IMR-90 (cell line): ENCODE data around the gene ERRFI1. TPM values are rescaled to one million over a fixed set of nuclear protein-coding genes. Genes with fewer than 3 reads are reported as not detected.

ENCODE experiments used
- ATAC-seq: fragments of 200-7000 bp; cut with Tn5 transposase; 2 replicates; pipeline ENCODE4 v1.9.1; 2020; ENCODE audit warnings: low read depth, mild to moderate bottlenecking, moderate library complexity
- BruUV-seq: library from RNA; stranded (reverse); fragments of 400-500 nt; replicated peaks from 2 replicates; lab custom pipeline; 2021; lab: Mats Ljungman, UMichigan
- CTCF ChIA-PET: fragments of 300-600 bp; formaldehyde crosslinking; extraction: SDS; loops from one replicate; lab custom pipeline; 2021; ENCODE audit warnings: antibody characterized with exemption; lab: Yijun Ruan, JAX
- POLR2A ChIA-PET: fragments of 300-600 bp; sonication (Branson Sonifier 250); formaldehyde crosslinking; loops from one replicate; lab custom pipeline; 2022; ENCODE audit warnings: antibody characterized with exemption; ENCODE audit not compliant: unreplicated experiment; lab: Charles Lee
- DNase-seq: peaks from one replicate; pipeline ENCODE4 v3.0.0; 2013
- H2AFZ ChIP-seq: replicated peaks from 2 replicates; pipeline ENCODE3; 2013; ENCODE audit warnings: low read length, mild to moderate bottlenecking; ENCODE audit not compliant: poor library complexity
- H2AK5ac ChIP-seq: 2 replicates; pipeline ENCODE4 v1.6.1; 2013; ENCODE audit warnings: low read depth, low read length, inconsistent platforms
- H2AK9ac ChIP-seq: replicated peaks from 2 replicates; pipeline ENCODE3; 2013; ENCODE audit warnings: mild to moderate bottlenecking, low read depth, low read length, moderate library complexity; ENCODE audit not compliant: poor library complexity
- H2BK120ac ChIP-seq: 2 replicates; pipeline ENCODE4 v1.6.1; 2013; ENCODE audit warnings: low read depth, low read length, inconsistent platforms
- H2BK15ac ChIP-seq: 3 replicates; pipeline ENCODE4 v1.6.1; 2013; ENCODE audit warnings: low read depth, low read length, inconsistent platforms
- H2BK20ac ChIP-seq: 2 replicates; pipeline ENCODE4 v1.6.1; 2013; ENCODE audit warnings: low read depth, mild to moderate bottlenecking, inconsistent platforms, low read length, moderate library complexity
- H2BK5ac ChIP-seq: 2 replicates; pipeline ENCODE4 v1.6.1; 2013; ENCODE audit warnings: mild to moderate bottlenecking, low read depth, low read length, inconsistent platforms; ENCODE audit not compliant: poor library complexity, severe bottlenecking
- H3K14ac ChIP-seq: replicated peaks from 2 replicates; pipeline ENCODE4 v1.6.1; 2013; ENCODE audit warnings: low read depth, low read length, inconsistent platforms
- H3K18ac ChIP-seq: 2 replicates; pipeline ENCODE4 v1.6.1; 2013; ENCODE audit warnings: low read depth, low read length, control low read depth
- H3K23ac ChIP-seq: 2 replicates; pipeline ENCODE4 v1.6.1; 2013; ENCODE audit warnings: low read depth, low read length, inconsistent platforms
- H3K27ac ChIP-seq: 2 replicates; pipeline ENCODE4 v1.5.1; 2013; ENCODE audit warnings: mild to moderate bottlenecking, control low read depth, low read length; ENCODE audit not compliant: insufficient read depth
- H3K27me3 ChIP-seq: 2 replicates; pipeline ENCODE4 v1.6.1; 2013; ENCODE audit warnings: low read length; ENCODE audit not compliant: control insufficient read depth, insufficient read depth
- H3K36me3 ChIP-seq: 2 replicates; pipeline ENCODE4 v1.6.1; 2013; ENCODE audit warnings: low read length, mixed read lengths; ENCODE audit not compliant: control insufficient read depth, insufficient read depth
- H3K4ac ChIP-seq: 2 replicates; pipeline ENCODE4 v1.6.1; 2013; ENCODE audit warnings: low read depth, low read length, inconsistent platforms
- H3K4me1 ChIP-seq: 2 replicates; pipeline ENCODE4 v1.6.1; 2013; ENCODE audit warnings: low read length, mixed read lengths; ENCODE audit not compliant: control insufficient read depth, insufficient read depth
- H3K4me2 ChIP-seq: 2 replicates; pipeline ENCODE4 v1.6.1; 2013; ENCODE audit warnings: low read depth, mild to moderate bottlenecking, control low read depth, low read length, moderate library complexity
- H3K4me3 ChIP-seq: 2 replicates; pipeline ENCODE4 v1.5.1; 2013; ENCODE audit warnings: low read depth, mild to moderate bottlenecking, control low read depth, low read length, moderate library complexity; ENCODE audit not compliant: insufficient read depth
- H3K56ac ChIP-seq: 2 replicates; pipeline ENCODE4 v1.6.1; 2013; ENCODE audit warnings: low read length, inconsistent platforms; ENCODE audit not compliant: insufficient read depth; ENCODE audit errors: extremely low read depth
- H3K79me1 ChIP-seq, 2 experiments: 2 replicates each; pipeline ENCODE4 v1.6.1; 2013; ENCODE audit warnings: low read length in 2 of 2, inconsistent platforms in 1 of 2, low read depth in 1 of 2
- H3K9ac ChIP-seq: 2 replicates; pipeline ENCODE4 v1.6.1; 2013; ENCODE audit warnings: low read depth, low read length, control low read depth
- H3K9me1 ChIP-seq: 2 replicates; pipeline ENCODE4 v1.6.1; 2013; ENCODE audit warnings: low read length, inconsistent platforms; ENCODE audit not compliant: insufficient read depth
- H3K9me3 ChIP-seq: 2 replicates; pipeline ENCODE4 v1.6.1; 2013; ENCODE audit warnings: low read length; ENCODE audit not compliant: control insufficient read depth, insufficient read depth
- H4K20me1 ChIP-seq: 2 replicates; pipeline ENCODE4 v1.6.1; 2013; ENCODE audit warnings: low read length, inconsistent platforms; ENCODE audit not compliant: insufficient read depth
- H4K5ac ChIP-seq: 2 replicates; pipeline ENCODE4 v1.6.1; 2013; ENCODE audit warnings: mild to moderate bottlenecking, low read depth, low read length, control low read depth
- H4K8ac ChIP-seq, 2 experiments: 2 replicates each; pipeline ENCODE4 v1.6.1; 2013; ENCODE audit warnings: low read depth in 2 of 2, low read length in 2 of 2, control low read depth in 1 of 2, inconsistent platforms in 1 of 2
- H4K91ac ChIP-seq: 2 replicates; pipeline ENCODE4 v1.6.1; 2013; ENCODE audit warnings: low read depth, low read length, inconsistent platforms; ENCODE audit not compliant: insufficient read depth
- BHLHE40 ChIP-seq: fragments of 150-350 bp; IDR thresholded peaks from 2 replicates; pipeline ENCODE4 v1.6.1; 2016; ENCODE audit warnings: mild to moderate bottlenecking, low read depth, low read length
- CEBPB ChIP-seq: IDR thresholded peaks from 2 replicates; pipeline ENCODE4 v1.6.1; 2012; ENCODE audit warnings: low read depth, low read length, improper control_type of control experiment
- CHD1 ChIP-seq: IDR thresholded peaks from 2 replicates; pipeline ENCODE4 v1.6.1; 2012; ENCODE audit warnings: low read depth, low read length, improper control_type of control experiment
- FOS ChIP-seq: fragments of 150-350 bp; IDR thresholded peaks from 2 replicates; pipeline ENCODE4 v1.6.1; 2016; ENCODE audit warnings: low read depth, low read length
- MAFK ChIP-seq: IDR thresholded peaks from 2 replicates; pipeline ENCODE4 v1.6.1; 2012; ENCODE audit warnings: low read depth, low read length, improper control_type of control experiment
- RCOR1 ChIP-seq: IDR thresholded peaks from 2 replicates; pipeline ENCODE4 v1.6.1; 2012; ENCODE audit warnings: mild to moderate bottlenecking, low read length, improper control_type of control experiment; ENCODE audit not compliant: insufficient replicate concordance
- RFX5 ChIP-seq: IDR thresholded peaks from 2 replicates; pipeline ENCODE4 v1.8.0; 2012; ENCODE audit warnings: low read depth, mild to moderate bottlenecking, low read length, moderate library complexity
- SMC3 ChIP-seq: fragments of 150-350 bp; IDR thresholded peaks from 2 replicates; pipeline ENCODE4 v1.6.1; 2016; ENCODE audit warnings: low read depth, mild to moderate bottlenecking, antibody characterized with exemption, low read length, moderate library complexity
- USF2 ChIP-seq: fragments of 150-350 bp; IDR thresholded peaks from 2 replicates; pipeline ENCODE4 v1.6.1; 2017; ENCODE audit warnings: mild to moderate bottlenecking, antibody characterized with exemption, low read length, low read depth
- WGBS, 2 experiments: methylation state at CpG; one replicate each; pipeline versions ENCODE4 v1.1.5 to v1.1.7; 2013; ENCODE audit warnings: missing lambda C conversion rate in 2 of 2; ENCODE audit not compliant: insufficient read length in 1 of 2; ENCODE audit errors: extremely low coverage in 2 of 2; 5-methylcytosine and 5-hydroxymethylcytosine counted together
- dilution Hi-C: fragments of 300-500 bp; cut with HindIII; formaldehyde crosslinking; loops from one replicate; pipeline ENCODE4 v1.14.3; 2018; ENCODE audit warnings: low sequenced_read_pairs; ENCODE audit not compliant: unreplicated experiment
- in situ Hi-C: fragments of 300-500 bp; cut with MboI; formaldehyde crosslinking; loops from 3 replicates; pipeline ENCODE4 v1.14.3; 2019; ENCODE audit warnings: low sequenced_read_pairs, inconsistent platforms, mixed read lengths
- intact Hi-C: fragments of 100-400 bp; cut with micrococcal nuclease; formaldehyde crosslinking; loops from 2 replicates; pipeline ENCODE4 v1.10.0; 2022
- polyA plus RNA-seq, 3 experiments: library from polyadenylated mRNA; depleted of rRNA; stranded (reverse); fragments of >200 nt; gene quantifications; 2 replicates each; pipeline ENCODE4 v1.2.3, GENCODE V29; 2012; ENCODE audit warnings: low replicate concordance in 1 of 3
- total RNA-seq: library from RNA; depleted of rRNA; stranded (reverse); fragments of >200 nt; gene quantifications from 2 replicates; pipeline ENCODE4 v1.2.3, GENCODE V29; 2012
- TF ChIP-seq, protein P1 (sequence below): conservative IDR thresholded peaks from 2 replicates; pipeline ENCODE4 v1.5.1; 2012; ENCODE audit warnings: mild to moderate bottlenecking, low read depth, low read length, improper control_type of control experiment

Gene ERRFI1
- total and polyA plus RNA-seq, 2 of the 4 experiments (the other 2 are of a cell fraction), result 101 to 145 TPM

DNA sequence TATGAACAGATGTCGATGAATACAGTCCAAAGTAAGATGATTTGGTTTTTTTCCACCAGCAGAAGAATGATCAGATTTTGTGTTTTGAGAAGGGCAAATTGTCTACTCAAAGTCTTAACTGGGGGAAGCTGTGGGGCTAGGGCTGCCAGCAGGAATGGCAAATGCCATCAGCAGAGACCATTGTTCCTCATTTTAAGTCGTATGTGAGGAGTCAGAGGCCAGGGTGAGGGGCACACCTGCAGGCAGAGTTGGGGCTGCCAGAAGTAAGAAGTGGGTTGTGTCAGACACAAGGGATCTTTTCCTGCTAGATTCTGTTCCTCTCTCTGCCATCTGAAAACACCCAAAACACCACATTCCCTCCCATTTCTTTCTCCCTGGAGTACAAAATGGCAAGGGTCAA is 55.9 kb downstream of the ERRFI1 start:
- H4K91ac ChIP-seq, result no peak overlapping the region
- no peak overlapping the region for H2BK20ac ChIP-seq
- no peak overlapping the region for H3K14ac ChIP-seq
- no peak overlapping the region for H2AK5ac ChIP-seq
- H3K18ac ChIP-seq, result no peak overlapping the region
- no peak overlapping the region for H4K8ac ChIP-seq
- no peak overlapping the region for H2AFZ ChIP-seq
- POLR2A ChIA-PET, result no interaction called here
- no peaks in the 10 kb centered on the region for H3K9me3 ChIP-seq
- H3K4ac ChIP-seq, result no peak overlapping the region
- ATAC-seq, result no peak
- H3K79me1 ChIP-seq, result peaks cover 19 to 63% of the 10 kb centered on the region in 2 experiments
- TF ChIP-seq RFX5 (no peak), BHLHE40 (no peak), MAFK (no peak), RCOR1 (no peak), USF2 (no peak), CHD1 (no peak), CEBPB (no peak), FOS (no peak), SMC3 (no peak)
- TF ChIP-seq, protein P1, sequence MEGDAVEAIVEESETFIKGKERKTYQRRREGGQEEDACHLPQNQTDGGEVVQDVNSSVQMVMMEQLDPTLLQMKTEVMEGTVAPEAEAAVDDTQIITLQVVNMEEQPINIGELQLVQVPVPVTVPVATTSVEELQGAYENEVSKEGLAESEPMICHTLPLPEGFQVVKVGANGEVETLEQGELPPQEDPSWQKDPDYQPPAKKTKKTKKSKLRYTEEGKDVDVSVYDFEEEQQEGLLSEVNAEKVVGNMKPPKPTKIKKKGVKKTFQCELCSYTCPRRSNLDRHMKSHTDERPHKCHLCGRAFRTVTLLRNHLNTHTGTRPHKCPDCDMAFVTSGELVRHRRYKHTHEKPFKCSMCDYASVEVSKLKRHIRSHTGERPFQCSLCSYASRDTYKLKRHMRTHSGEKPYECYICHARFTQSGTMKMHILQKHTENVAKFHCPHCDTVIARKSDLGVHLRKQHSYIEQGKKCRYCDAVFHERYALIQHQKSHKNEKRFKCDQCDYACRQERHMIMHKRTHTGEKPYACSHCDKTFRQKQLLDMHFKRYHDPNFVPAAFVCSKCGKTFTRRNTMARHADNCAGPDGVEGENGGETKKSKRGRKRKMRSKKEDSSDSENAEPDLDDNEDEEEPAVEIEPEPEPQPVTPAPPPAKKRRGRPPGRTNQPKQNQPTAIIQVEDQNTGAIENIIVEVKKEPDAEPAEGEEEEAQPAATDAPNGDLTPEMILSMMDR, result no peak
- no peak overlapping the region for H3K56ac ChIP-seq
- H2BK15ac ChIP-seq, result no peak overlapping the region
- BruUV-seq, result no TSS peak
- dilution Hi-C loops, result no loop called here
- peaks cover 39% of the 10 kb centered on the region for H3K36me3 ChIP-seq
- intact Hi-C loops, result no loop called here
- no peak overlapping the region for H2BK5ac ChIP-seq
- no peak overlapping the region for H3K4me2 ChIP-seq
- H2BK120ac ChIP-seq, result no peak overlapping the region
- no peak overlapping the region for H3K27ac ChIP-seq
- no peak for DNase-seq
- H3K27me3 ChIP-seq, result no peaks in the 10 kb centered on the region
- in situ Hi-C loops, result no loop called here
- CTCF ChIA-PET, result no interaction called here
- H3K9me1 ChIP-seq, result no peaks in the 10 kb centered on the region
- H4K20me1 ChIP-seq, result peaks cover 28% of the 10 kb centered on the region
- H3K9ac ChIP-seq, result no peak overlapping the region
- H3K4me1 ChIP-seq, result no peaks in the 10 kb centered on the region
- no peak overlapping the region for H2AK9ac ChIP-seq
- H3K4me3 ChIP-seq, result no peak overlapping the region
- WGBS, 2 experiments, result 100% methylated on average over 1 of the region's 2 CpGs; no CpG with 5 or more reads in 1 of the 2 experiments
- no peak overlapping the region for H3K23ac ChIP-seq
- no peak overlapping the region for H4K5ac ChIP-seq
